GM21528 (cell line): ENCODE measurements around the gene TINCR.

ENCODE experiments used
- ATAC-seq: cut with Tn5 transposase; IDR thresholded peaks from one replicate; pipeline ENCODE4 v1.9.1; 2021; ENCODE audit warnings: mild to moderate bottlenecking, moderate library complexity; ENCODE audit not compliant: unreplicated experiment, low FRiP score

The TINCR gene

GRCh38 chr19:5590151-5590864, 22.6 kb upstream of the TINCR start:
- no peak for ATAC-seq

- no peak for ATAC-seq
These were observed 21.3 kb upstream of the TINCR start for GRCh38 chr19:5588906-5589676.

GRCh38 chr19:5588441-5588840, 20.7 kb upstream of the TINCR start:
- no peak for ATAC-seq

GRCh38 chr19:5587661-5588060, 19.9 kb upstream of the TINCR start:
- ATAC-seq = no peak

- ATAC-seq = no peak
These were observed 19.3 kb upstream of the TINCR start for GRCh38 chr19:5587071-5587455.

GRCh38 chr19:5586300-5587070, 18.7 kb upstream of the TINCR start:
- no peak for ATAC-seq

- no peak for ATAC-seq
These were observed 17.9 kb upstream of the TINCR start for GRCh38 chr19:5585461-5586299.

- ATAC-seq = no peak
These were observed 12.4 kb upstream of the TINCR start for GRCh38 chr19:5580161-5580571.

- no peak for ATAC-seq
These were observed 11.9 kb upstream of the TINCR start for GRCh38 chr19:5579697-5580096.

- ATAC-seq = no peak
These were observed 11.5 kb upstream of the TINCR start for GRCh38 chr19:5579286-5579685.

- ATAC-seq = no peak
These were observed 10.5 kb upstream of the TINCR start for GRCh38 chr19:5578097-5578846.

GRCh38 chr19:5575590-5575989, 7.8 kb upstream of the TINCR start:
- ATAC-seq = no peak

- no peak for ATAC-seq
These were observed 5.0 kb upstream of the TINCR start for GRCh38 chr19:5572556-5573286.

GRCh38 chr19:5571777-5572176, 4.0 kb upstream of the TINCR start:
- ATAC-seq = no peak

GRCh38 chr19:5567970-5568407, 236 bp upstream of the TINCR start:
- ATAC-seq = no peak

- no peak for ATAC-seq
These were observed 2.8 kb downstream of the TINCR start for GRCh38 chr19:5564930-5565329.

- no peak for ATAC-seq
These were observed 3.7 kb downstream of the TINCR start for GRCh38 chr19:5563935-5564612.

GRCh38 chr19:5563008-5563431, 4.7 kb downstream of the TINCR start:
- ATAC-seq = no peak
